Mammary epithelial cell (primary cell): ENCODE data around the gene NSUN3.

Experiments
- EZH2 ChIP-seq: IDR thresholded peaks from 2 replicates; pipeline ENCODE4 v1.6.1; 2012; ENCODE audit warnings: low read length, inconsistent platforms, borderline replicate concordance
- TF ChIP-seq, protein P1 (sequence below), 2 donors: IDR thresholded peaks in 1 of 2; conservative IDR thresholded peaks in 1 of 2; 2 replicates each; pipeline ENCODE4 v1.5.1; 2011 to 2012; ENCODE audit warnings: inconsistent platforms in 2 of 2, low read length in 2 of 2, mild to moderate bottlenecking in 2 of 2, control low read depth in 1 of 2, low read depth in 1 of 2; ENCODE audit not compliant: insufficient read depth in 1 of 2; ENCODE audit errors: extremely low read depth in 1 of 2

DNA sequence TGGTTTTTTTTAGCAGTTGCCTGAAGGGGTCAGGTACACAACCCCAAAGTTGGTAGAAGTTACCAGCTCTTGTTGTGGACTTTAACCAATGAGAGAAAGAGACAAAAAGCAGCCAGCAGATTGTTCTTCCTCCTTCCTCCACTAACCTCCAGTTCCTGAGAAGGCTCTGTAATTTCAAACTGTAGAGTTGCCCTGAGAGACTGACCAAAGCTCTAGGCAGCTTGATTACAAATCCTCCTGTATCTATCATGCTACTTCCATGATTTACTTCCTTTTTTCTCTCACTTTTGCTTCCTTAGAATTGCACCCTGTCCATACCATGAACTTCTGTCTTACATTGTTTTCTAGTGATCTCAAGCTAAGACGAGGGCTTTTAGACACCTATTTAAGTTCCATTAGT lies 29.2 kb downstream of the NSUN3 start:
- TF ChIP-seq, protein P1, sequence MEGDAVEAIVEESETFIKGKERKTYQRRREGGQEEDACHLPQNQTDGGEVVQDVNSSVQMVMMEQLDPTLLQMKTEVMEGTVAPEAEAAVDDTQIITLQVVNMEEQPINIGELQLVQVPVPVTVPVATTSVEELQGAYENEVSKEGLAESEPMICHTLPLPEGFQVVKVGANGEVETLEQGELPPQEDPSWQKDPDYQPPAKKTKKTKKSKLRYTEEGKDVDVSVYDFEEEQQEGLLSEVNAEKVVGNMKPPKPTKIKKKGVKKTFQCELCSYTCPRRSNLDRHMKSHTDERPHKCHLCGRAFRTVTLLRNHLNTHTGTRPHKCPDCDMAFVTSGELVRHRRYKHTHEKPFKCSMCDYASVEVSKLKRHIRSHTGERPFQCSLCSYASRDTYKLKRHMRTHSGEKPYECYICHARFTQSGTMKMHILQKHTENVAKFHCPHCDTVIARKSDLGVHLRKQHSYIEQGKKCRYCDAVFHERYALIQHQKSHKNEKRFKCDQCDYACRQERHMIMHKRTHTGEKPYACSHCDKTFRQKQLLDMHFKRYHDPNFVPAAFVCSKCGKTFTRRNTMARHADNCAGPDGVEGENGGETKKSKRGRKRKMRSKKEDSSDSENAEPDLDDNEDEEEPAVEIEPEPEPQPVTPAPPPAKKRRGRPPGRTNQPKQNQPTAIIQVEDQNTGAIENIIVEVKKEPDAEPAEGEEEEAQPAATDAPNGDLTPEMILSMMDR (conservative IDR thresholded peaks at IDR 0.05 in 1 of 2, IDR thresholded peaks at IDR 0.05 in 1 of 2; ENCODE audit: extremely low read depth in 1 of 2, insufficient read depth in 1 of 2, low read depth in 1 of 2, low read length in 2 of 2) = no peak
- TF ChIP-seq EZH2 = no peak
